WERI-Rb-1 (cell line): Measurements from ENCODE around the gene CPEB3.

Experiments used
- DNase-seq: peaks from one replicate; pipeline ENCODE4 v3.0.0-alpha.2; 2020
- H3K27ac ChIP-seq: fragments of 250-450 bp; sonication (Bioruptor Pico); 2 replicates; pipeline ENCODE4 v1.5.1; 2020; ENCODE audit warnings: mild to moderate bottlenecking, moderate library complexity
- H3K27me3 ChIP-seq: fragments of 250-450 bp; sonication (Bioruptor Pico); 2 replicates; pipeline ENCODE4 v1.5.1; 2021; ENCODE audit warnings: mild to moderate bottlenecking, low read depth, moderate library complexity; ENCODE audit not compliant: insufficient read depth, severe bottlenecking
- H3K36me3 ChIP-seq: fragments of 250-450 bp; sonication (Bioruptor Pico); 2 replicates; pipeline ENCODE4 v1.5.1; 2020; ENCODE audit warnings: mild to moderate bottlenecking, moderate library complexity
- H3K4me3 ChIP-seq: 2 replicates; pipeline ENCODE4 v1.5.1; 2011; ENCODE audit warnings: low read depth, mild to moderate bottlenecking, control low read depth, low read length
- H3K9me3 ChIP-seq: fragments of 250-450 bp; sonication (Bioruptor Pico); 2 replicates; pipeline ENCODE4 v1.5.1; 2021; ENCODE audit warnings: mild to moderate bottlenecking, moderate library complexity; ENCODE audit not compliant: severe bottlenecking
- TF ChIP-seq, protein P1 (sequence below): IDR thresholded peaks from 2 replicates; pipeline ENCODE4 v1.5.1; 2011; ENCODE audit warnings: low read depth, mild to moderate bottlenecking, control low read depth, inconsistent platforms, low read length

CPEB3 gene

GRCh38 chr10:92091965-92092364, 198.9 kb downstream of the CPEB3 start:
- Histone ChIP-seq H3K9me3 (no peaks in the 10 kb centered on the region), H3K27ac (no peak overlapping the region)
- DNase-seq: no peak

DNA sequence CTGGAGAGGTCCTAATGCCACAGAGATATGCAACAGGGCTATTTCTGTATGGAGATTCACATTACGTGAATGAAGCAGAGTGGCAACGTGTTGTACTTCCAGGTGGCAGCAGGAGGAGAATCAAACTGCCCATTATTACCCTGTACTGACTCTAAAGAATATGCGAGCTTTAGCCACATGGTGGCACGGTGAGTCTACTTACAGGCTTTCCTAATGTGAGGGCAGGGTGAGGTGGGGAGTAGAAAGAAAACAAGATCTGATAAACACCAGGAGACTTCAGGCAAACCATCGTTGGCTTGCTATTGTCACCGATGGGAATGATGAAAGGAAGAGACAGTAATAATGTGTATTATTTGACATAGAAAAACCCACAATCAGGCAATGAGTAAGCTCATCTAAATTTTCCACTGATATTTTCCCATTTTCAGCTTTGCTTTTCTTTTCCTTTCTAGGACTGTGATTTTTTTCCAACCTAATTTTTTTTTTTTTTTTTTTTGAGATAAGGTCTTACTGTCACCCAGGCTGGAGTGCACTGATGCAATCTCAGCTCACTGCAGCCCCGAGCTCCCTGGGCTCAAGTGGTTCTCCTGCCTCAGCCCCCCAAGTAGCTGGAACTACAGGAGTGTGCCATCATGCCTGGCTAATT, 203.0 kb downstream of the CPEB3 start:
- TF ChIP-seq, protein P1, sequence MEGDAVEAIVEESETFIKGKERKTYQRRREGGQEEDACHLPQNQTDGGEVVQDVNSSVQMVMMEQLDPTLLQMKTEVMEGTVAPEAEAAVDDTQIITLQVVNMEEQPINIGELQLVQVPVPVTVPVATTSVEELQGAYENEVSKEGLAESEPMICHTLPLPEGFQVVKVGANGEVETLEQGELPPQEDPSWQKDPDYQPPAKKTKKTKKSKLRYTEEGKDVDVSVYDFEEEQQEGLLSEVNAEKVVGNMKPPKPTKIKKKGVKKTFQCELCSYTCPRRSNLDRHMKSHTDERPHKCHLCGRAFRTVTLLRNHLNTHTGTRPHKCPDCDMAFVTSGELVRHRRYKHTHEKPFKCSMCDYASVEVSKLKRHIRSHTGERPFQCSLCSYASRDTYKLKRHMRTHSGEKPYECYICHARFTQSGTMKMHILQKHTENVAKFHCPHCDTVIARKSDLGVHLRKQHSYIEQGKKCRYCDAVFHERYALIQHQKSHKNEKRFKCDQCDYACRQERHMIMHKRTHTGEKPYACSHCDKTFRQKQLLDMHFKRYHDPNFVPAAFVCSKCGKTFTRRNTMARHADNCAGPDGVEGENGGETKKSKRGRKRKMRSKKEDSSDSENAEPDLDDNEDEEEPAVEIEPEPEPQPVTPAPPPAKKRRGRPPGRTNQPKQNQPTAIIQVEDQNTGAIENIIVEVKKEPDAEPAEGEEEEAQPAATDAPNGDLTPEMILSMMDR: peak; percentile 77
- Histone ChIP-seq H3K27ac (no peak overlapping the region), H3K4me3 (no peak overlapping the region), H3K36me3 (no peaks in the 10 kb centered on the region), H3K9me3 (no peaks in the 10 kb centered on the region), H3K27me3 (no peaks in the 10 kb centered on the region)
- peak; percentile 80 for DNase-seq

More at GRCh38 chr10:92091965-92092364, 198.9 kb downstream of the CPEB3 start:
- no peaks in the 10 kb centered on the region for H3K36me3 ChIP-seq
- H3K4me3 ChIP-seq: no peak overlapping the region
- H3K27me3 ChIP-seq: no peaks in the 10 kb centered on the region
- TF ChIP-seq, protein P1: no peak

DNA sequence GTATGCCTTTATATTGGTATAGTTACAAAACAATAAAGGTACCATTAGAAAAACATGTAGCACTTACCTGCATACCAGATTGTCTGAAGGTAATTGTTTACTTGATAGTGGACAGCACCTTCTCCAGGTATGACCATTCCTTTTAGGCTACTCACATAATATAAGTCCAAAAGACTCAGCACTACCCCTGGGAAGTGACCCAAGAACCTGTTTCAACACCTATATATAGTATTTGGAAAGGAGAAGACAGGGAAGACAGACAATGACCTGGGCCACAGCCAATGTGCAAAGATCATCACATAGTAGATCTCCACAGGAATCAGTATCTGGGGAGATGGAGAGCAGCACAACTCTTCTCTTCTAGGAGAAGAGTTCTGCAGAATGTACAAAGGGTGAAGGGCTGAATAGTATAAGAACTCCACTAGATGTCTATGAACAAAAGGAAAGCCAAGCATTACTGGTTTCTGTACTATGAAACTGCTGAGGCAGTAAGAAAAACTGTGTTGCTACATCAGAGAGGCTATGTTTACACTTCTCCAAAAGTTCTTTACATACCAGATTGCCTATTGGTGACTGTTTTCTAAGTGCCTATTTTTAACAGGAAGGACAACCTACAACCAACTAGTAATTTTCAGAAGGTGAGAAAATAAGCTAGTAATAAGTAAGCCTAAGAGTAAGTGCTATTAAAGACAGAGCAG, 208.1 kb downstream of the CPEB3 start:
- Histone ChIP-seq H3K27me3 (no peaks in the 10 kb centered on the region), H3K36me3 (peaks cover 6% of the 10 kb centered on the region), H3K27ac (no peak overlapping the region), H3K9me3 (no peaks in the 10 kb centered on the region), H3K4me3 (no peak overlapping the region)
- TF ChIP-seq, protein P1: no peak
- DNase-seq: no peak

DNA sequence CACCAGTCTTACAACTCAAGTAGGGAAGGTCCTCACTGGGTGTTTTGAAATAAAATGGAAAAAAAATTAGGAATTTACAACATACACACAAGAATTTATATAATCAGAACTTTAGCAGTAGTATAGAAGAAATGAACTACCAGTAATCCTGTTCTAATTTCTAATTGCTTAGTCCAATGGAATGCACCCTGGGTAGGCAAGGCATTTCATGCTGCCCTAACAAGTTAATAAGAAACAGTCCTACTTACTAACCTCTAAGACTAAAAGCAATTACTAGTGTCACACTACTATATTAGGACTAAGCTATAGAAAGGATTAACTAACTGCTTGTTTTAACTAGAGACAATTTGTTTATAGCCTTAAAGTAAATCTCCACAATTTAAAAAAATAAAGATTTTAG, 209.2 kb downstream of the CPEB3 start:
- TF ChIP-seq, protein P1: no peak
- DNase-seq: no peak

GRCh38 chr10:92080244-92080643, 210.6 kb downstream of the CPEB3 start:
- TF ChIP-seq, protein P1: no peak
- H3K27ac ChIP-seq: no peak overlapping the region
- H3K36me3 ChIP-seq: peaks cover 6% of the 10 kb centered on the region
- no peaks in the 10 kb centered on the region for H3K27me3 ChIP-seq
- no peak for DNase-seq
- H3K9me3 ChIP-seq: no peaks in the 10 kb centered on the region
- H3K4me3 ChIP-seq: no peak overlapping the region

More for the DNA sequence above, 209.2 kb downstream of the CPEB3 start:
- Histone ChIP-seq H3K27ac (no peak overlapping the region), H3K36me3 (peaks cover 6% of the 10 kb centered on the region), H3K27me3 (no peaks in the 10 kb centered on the region), H3K4me3 (no peak overlapping the region), H3K9me3 (no peaks in the 10 kb centered on the region)
